Brain pericyte (primary cell): Measurements from ENCODE around the gene CHST14.

Source experiments
- DNase-seq: peaks from one replicate; pipeline ENCODE4 v3.0.0-alpha.2; 2012; ENCODE audit warnings: low read depth, low spot score

Gene CHST14, protein sequence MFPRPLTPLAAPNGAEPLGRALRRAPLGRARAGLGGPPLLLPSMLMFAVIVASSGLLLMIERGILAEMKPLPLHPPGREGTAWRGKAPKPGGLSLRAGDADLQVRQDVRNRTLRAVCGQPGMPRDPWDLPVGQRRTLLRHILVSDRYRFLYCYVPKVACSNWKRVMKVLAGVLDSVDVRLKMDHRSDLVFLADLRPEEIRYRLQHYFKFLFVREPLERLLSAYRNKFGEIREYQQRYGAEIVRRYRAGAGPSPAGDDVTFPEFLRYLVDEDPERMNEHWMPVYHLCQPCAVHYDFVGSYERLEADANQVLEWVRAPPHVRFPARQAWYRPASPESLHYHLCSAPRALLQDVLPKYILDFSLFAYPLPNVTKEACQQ

DNA sequence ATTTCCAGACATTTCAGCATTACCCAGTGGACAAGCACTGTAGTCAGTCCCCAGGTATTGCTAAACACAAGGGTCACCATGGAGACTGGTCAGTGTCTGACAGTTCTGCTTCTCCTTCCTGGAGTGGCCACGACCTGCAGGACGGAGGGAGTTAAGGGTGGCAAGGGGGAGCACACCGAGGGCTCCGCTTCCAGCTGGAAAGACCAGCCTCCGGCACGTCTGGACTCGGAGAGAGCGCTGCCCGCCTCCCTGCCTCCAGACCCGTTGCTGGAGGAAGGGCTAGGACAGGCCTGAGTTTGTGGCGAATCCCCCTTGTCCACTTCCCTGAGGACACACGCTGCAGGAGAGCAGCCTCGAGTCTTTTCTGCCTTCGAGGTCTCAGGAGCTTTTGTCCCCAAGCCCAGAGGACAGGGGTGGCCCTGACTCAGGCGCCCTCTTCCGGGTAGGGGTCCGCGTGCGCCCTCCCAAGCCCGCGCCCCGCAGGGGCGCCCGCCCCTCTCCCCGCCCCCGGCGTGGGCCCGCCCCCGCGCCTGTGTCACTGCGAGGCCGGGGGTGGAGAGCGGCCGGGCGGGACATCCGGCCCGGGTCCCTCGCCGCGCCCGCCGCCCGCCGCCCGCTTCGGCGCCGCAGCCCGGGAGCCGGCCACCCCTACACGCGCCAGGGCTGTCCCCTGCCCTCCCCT is at the start of gene CHST14:
Gene CHST14 (plus strand): TSS at position 562 of the 682 bp plus-strand sequence. CDS start 230 bp downstream, outside the sequence.
- no peak for DNase-seq

DNA sequence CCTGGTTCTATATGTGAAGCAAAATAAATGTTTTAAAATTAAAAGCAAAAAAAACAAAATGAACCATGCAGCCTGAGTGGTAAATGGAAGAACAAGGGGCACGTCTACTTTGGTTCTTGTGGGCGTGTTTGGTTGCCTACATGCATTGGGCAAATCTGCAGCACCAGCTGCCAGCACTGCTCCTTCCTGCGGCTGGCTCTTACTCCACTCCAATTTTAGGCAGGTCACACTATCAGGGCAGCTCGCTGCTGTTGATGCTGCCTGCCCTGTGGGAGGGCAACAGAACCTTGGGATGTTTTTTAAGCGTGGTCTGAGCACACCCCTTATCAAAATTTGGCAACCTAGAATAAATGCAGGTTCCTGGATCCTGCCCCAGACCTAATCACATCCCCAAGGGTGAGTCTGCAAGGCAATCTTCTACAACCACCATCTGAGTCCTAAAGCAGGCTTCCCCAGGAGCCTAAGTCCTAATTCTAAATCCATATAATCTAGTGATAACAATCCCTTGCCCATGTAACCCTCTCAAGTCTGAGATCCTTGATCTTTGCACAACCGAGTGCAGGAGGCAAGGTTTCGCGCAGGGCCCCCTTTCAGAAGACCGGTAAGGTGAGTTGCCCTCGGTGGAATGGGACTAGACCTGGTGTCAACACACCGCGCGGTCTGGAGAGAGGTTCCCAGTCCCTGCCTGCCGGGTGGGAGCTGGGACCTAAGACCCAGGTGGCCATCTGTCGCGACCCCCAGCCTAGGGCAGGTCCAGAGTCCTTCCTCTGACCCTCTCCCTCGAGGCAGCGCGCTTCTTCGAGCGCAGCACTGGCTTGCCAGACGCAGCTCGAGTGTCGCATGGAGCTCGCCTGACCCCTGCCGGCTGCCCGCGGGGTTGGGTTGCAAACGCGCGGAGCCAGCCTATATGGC is 49.3 kb upstream of the CHST14 start:
- DNase-seq, result no peak

DNA sequence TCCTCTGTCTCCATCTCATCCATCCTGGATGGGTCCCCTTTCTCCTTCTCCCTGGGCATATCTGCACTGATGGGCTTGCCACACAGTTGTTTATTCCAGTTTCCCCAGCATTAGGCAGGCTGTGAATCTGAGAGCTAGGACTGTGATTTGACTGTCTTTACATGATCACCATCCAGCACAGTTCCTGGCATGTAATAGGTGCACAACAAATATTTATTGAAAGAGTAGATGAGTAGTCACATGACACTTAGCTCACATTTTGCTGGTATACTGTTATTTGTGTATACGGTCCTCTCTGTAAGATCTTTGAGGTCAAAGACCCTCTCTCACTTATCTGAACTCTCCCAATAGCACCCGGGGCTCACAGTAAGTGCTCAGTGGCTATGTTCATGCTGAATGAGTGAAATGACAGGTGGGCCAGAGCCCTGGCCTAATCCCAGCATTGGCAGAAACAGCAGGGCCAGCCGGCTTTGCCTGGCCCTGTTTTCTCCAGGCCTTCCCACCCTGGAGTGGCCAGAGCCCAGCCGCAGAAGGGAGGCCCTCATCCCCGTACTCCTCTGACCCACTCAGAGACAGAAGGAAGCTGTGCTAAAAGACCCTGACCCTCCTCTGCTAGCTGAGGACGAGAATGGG is 46.2 kb upstream of the CHST14 start:
- DNase-seq, result no peak

DNA sequence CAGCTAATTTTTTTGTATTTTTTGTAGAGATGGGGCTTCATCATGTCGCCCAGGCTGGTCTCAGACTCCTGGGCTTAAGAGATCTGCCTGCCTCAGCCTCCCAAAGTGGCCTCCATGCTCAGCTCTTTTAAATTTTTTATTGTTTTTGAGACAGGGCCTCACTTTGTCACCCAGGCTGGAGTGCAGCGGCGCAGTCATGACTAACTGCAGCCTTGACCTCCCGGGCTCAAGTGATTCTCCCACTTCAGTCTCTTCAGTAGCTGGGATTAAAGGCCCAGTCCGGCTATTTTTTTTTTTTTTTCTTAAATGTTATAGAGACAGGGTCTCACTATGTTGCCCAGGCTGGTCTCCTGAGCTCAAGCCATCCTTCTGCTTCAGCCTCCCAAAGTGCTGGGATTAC is 45.1 kb upstream of the CHST14 start:
- DNase-seq, result no peak

DNA sequence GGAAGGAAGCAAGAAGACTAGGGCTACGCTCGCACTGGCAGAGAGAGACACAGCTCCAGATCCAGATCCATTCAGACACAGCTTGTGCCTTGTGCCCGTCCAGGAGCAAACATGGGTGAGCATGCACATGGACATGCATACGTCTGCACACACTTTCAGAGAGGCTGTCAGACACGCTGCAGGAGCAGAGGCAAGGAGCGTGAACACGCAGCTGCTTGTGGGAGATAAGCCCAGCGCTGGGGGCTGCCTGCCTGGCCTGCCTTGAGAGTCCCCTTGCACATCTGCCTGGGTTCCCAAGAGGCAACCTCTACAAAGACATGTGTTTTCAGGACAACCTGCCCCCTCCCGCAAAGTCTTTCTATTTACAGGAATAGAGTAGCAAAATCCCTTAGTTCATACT is 43.6 kb upstream of the CHST14 start:
- no peak for DNase-seq

DNA sequence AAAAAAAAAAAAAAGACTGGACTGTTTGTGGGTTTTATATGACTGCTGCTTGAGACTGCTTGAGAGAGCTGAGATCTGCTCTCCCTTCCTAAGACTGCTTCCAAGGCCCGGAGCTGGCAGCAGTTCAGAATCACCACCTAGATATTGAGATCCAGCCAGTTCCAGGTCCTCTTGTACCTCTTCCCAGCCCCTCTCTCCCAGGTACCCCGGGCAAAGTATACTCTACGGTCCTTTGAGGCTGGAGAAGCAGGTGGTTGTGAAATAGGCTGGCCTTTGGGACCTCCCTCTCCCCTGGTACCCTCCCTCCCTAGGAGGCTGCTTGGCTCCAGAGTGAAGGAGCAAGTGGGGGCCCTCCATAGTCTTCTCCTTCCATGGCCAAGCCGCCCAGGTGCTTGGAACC is 42.6 kb upstream of the CHST14 start:
- no peak for DNase-seq

DNA sequence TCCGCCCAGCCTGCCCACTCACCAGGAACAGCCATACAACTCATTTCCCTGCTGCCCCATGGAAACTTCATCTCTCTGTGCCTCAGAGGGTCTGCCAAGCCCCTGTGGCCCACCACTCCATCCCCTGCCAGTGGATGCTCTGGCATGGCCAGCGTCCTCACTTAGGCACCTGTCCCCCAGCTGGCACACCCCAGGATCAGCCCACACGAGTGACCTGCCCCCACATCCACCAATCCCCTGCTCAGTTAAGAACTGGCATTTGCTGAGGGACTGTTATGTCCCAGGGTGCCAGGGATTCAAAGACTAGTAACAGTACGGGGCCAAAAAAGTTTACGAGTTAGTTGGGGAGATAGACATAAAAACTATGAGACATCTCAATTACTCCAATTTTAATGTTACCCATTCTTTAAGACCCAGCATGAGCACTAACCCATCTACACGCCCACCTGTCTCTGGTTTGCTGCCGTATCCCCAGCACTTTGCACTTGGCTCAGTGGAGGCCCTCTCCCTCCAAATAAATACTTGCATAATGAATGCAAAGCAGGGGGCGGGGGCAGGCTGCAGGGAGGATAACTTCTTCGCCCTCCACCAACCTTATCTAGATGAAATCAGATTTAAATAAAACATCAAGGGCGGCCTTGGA is 41.6 kb upstream of the CHST14 start:
- DNase-seq, result no peak

DNA sequence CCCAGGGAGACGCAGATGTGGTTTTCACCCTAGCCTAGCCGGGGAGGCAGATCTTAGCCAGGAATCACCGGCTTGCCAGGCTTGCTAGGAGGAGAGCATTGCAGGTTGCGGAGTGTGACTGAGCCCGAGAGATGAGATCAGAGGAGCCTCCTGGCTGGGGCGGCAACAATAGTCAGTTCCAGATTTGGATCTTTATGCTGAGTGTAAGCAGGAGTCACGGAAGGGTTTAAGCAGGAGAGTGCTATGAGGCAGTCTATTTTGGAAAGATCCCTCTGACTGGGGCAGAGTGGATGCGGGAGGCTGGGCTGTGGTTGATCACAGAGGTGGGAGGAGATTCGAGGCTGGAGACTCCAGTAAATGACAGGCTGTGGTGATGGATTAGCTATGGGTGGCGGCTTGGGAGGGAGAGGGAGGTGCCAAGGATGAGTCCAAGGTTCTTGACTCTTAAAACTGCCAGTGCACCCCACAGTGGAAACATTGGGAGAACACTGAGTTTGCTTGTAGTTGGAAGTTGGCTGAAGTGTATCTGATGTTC is 40.4 kb upstream of the CHST14 start:
- DNase-seq, result no peak

DNA sequence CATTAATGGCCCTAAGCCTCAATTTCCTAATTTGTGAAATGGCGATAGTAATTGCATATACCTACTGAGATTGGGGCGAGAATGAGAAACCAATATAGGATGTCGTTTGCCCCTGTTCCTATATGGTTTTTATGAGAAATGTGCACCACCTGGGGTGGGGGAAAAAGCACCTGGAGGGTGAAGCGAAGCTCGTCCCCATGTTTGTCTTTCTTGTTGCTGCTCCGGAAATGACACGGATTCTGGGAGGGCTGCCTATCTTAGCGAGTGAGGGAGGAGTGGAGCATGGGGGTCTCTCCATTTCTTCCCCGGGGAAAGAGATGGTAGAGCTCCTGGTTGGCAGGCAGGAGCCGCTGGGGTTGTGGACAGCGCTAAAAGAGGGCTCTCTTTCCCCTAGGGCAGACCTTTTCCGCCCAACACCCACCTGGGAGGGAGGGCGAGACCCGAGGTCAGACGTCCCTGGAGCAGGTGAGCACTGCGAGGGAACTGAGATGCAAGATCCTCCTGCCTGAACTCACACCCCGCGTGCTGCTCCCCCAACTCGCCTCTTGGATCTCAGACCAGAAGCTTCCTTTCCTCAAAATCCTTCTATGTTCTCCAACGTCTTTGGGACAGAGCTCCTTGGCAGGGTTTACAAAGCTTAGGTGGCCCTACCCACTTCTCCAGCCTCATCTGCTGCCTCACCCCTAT is 35.6 kb upstream of the CHST14 start:
- DNase-seq, result no peak

DNA sequence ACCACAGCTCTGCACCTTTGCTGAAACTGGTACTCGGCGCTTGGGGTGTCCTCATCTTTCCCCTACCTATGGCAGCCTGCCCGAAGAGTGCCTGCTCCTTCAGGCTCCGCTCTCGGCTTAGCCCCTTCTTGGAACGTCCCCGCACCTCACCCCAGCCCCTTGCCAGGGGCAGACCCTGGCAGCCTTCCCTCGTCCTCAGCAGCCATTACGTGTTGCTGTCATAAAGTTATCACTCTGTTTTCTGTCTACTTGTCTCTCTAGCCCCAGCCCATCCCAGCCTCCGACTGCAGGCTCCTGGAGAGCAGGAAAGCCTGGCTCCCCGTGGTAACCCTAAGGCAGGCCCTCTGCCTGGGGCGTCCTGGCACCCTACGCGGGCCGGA is 35.1 kb upstream of the CHST14 start:
- DNase-seq, result no peak

DNA sequence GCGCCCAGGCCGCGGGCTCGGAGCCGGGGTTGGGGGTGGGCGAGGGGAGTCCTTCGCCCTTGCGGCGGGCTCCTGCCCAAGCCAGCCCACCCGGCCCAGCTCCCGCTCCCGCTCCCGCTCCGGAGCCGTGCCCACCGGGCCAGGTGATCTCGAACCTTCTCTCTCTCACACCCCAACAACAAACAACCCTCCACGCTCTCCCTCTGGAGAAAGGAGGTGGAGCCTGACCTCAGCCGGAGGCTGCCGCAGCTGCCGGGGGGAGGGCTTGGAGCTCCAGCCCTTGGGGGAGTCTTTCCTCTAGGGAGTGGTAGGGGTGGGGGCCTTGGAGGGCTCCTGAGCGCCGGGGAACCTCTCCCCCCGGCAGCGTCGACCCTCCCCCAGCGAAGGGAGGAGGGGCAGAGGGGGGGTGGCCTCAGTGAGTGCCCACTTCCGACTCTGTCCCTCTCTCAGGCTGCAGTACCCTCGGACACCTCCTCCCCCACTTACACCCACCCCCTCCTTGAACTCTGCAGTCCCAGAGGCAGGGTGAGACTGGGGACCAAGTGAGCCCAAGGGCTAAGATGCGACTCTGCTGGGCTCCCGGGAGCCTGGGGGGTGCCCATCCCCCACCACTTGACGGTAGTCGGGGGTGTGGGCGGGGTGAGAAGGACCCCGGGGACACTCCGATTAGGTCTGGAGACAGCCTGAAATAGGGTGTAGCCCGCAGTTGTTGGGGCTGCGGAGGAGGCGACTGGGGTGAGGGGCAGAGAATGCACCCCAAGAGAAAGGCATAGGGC is 34.5 kb upstream of the CHST14 start:
- no peak for DNase-seq

DNA sequence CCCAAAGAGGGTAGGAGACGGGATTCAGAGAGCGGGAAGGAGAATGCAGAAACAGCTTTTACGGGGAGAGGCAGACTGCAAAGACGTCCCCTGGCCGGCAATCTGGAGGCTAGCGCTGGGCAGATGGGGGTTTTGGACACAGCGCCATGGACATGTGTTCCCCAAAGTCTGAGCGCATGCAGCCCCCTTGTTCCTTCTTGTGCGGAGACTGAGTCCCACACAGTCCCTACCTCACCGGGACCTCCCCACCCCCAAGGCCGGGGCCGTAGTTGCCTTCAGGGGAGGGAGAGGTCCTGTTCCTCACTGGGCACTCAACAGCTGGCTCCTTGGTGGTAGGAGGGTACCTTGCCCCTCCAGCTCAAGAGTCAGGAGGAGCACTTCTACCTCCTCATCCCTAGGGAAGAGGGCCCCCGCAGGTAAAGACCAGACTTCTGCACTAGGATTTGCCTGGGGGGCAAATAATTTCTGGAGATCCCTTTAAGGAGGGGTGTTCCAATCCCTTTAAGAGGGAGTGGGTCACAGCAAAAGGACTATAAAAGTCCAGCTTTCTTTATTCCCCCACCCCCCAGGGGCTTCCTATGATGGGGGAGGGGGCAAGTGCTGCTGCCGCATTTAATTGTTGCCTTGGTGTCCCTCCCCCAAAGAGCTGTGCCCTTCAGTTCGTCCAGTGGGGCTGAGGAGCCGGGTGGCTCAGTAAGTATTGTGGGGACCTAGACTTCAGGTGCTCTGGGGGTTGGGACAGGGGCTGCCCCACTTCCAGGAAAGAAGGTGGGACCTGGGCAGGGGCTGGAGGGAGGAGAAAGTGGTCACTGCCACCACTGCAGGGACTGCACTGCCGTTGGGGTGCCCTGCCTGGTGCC is 33.7 kb upstream of the CHST14 start:
- no peak for DNase-seq

DNA sequence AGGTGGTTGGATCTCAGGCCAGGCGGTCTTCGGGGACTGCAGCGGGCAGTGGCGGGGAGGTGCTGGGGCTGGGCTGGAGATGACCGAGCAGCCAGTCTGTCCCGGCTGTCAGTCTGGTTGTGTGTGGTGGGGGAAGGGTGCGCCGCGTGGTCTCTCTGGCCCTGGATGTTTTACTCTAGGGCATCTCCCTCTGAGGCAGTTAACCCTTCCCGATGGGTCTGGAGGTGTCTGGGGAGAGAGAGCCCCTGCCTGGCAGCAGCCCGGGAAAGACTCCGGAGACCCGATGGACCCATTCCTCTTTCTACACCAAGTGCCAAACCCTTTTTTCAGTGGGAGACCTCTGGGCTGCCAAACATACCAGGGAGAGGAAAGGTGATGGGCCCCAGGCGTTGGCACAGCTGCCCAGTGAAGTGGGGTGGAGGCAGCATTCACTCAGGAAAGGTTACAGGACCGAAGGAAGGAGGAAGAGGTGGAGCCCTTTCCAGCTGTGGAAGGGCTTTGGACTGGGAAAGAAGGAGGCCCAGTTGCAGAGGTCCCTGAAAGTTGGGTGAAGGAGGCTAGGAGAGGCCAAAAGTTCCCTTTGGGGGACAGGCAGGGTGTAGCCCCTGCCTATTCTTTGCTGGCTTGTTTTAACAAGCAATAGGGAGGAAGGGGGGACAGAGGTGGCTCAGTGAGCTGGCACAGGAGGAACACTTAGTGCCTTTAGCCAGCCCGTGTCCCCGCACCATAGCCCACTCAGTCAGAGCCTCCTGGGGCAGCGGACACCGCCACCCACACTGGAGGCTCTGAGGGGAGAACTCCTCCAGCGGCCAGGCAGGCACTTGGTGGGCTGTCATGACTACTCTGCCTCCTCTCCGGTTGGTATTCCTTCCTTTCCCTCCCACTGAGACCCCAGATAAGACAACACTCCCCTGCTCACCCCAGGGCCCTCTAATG is 32.8 kb upstream of the CHST14 start:
- no peak for DNase-seq

DNA sequence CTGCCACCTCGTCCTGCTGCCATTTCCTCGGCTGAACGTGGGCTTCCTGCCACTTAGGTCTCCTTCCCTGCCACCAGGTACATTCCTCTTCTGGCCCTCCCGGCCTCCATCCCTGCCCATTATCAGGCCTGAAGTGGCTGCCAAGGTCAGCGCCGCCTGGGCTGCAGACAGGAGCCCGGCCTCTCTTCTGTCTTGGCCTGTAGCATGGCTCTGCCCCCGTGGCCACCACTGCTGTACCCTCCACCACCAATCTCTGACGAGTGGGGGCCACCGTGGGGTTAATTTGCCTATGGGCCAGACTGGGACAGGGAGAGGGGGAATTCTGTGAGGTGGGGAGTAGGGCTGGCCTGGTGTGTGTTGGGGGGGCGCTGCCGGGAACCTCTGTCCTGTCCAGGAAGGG is 32.1 kb upstream of the CHST14 start:
- DNase-seq, result no peak

DNA sequence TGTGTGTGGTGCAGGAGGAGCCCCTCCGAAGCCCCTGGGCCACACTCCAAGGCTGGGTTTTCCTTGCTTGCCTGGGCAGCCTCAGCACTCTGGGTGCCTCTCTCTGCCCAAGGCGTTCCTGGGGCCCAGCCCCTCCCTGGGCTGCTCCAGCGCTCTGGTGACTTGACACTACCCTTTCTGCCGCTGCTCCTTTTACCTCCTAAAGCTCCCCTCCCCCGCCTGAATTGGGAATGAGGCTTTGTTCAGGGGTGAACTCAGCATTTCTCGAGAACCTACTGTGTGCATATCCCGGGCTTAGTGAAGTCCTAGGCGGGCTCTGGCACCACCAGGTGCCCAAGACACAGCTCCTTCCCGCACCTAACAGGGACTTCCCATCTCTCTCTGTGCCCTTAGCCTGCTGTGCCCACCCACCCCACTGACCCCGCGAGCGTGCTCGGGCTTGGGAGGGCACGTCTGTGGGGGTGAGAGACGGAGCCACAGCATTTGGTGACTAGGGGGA is 31.3 kb upstream of the CHST14 start:
- no peak for DNase-seq

DNA sequence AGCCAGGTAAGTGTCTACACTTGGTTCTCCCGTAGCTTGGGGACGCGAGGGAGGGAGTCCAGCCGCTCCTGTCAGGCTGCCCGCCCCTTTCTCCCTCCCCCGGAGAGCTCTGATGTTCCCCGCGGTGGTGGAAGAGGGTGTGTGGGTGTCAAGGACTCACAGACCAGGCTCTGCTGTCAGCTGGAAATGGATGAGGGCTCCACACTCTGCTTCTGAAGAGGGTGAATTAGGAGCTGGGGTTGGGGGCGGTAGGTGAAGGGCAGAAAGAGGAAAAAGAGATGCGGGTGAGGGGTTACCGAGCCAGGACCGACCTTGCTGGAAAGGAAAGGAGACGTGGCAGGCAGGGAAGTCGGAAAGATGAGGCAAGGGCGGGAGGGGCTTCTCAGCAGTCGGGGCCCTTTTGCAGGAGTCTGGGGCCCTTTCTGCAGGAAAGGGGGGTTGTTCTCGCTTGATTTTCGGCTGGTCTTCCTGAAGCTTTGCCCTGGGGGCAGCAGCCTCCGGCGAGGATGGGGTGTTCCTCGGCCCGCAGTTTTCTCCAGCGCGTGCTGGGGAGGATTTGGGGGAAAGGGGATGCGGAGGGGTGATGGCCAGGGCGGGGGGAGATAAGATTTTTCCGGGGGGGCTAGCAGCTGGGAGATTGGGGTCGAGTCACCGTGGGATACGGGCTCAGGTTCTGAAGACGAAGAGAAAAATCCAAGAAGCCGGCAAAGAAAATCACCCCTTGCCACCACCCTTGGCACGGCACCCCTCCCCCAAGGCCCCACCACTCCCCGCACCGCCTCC is 30.6 kb upstream of the CHST14 start:
- DNase-seq, result no peak
